ENCODE results near the gene IPP. TPM values are rescaled to one million over a fixed set of nuclear protein-coding genes. Genes with fewer than 3 reads are reported as not detected.

Gene IPP
- total RNA-seq, 4 donors from 2014 or later = 1.2 to 25.6 (median 13.6) TPM

DNA sequence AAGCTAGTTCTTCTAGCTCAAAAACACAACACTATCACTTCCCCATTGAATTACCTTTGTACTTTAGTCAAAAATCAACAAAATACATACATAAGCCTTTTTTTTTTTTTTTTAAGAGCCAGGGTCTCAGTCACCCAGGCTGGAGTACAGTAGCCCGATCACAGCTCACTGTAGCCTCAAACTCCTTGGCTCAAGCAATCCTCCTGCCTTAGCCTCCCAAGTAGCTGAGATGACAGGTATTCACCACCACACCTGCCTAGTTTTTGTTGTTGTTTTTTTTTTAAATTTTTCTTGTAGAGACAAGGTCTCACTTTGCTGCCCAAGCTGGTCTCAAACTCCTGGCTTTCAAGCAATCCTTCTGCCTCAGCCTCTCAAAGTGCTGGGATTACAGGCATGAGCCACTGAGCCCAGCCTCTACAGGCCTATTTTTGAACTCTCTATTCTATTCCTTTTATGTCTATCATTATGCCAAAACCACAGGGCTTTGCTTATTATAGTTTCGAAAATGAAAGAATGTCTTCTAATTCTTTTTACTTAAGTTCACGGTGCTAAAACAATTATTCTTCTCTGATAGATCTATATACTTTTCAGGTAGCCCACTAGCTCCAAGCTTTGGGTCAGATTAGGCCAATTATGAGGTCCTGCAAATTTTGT lies 93.8 kb downstream of the IPP start:
- no peak for TF ChIP-seq CTCF (IDR thresholded peaks at IDR 0.05)
- TF ChIP-seq POLR2A (IDR thresholded peaks at IDR 0.05) = no peak
- Histone ChIP-seq H3K36me3 (no peaks in the 10 kb centered on the region), H3K4me3 (no peak overlapping the region), H3K27ac (no peak overlapping the region), H3K4me1 (no peaks in the 10 kb centered on the region), H3K9me3 (no peaks in the 10 kb centered on the region), H3K27me3 (no peaks in the 10 kb centered on the region)
- DNase-seq = no peak
- intact Hi-C loops (cut with DNase I; ENCODE audit: low total_unique reads) = no loop called here

GRCh38 chr1:45654540-45655280 lies 95.7 kb downstream of the IPP start:
- Histone ChIP-seq H3K4me3 (no peak overlapping the region), H3K36me3 (no peaks in the 10 kb centered on the region), H3K9me3 (no peaks in the 10 kb centered on the region), H3K4me1 (no peaks in the 10 kb centered on the region), H3K27ac (no peak overlapping the region), H3K27me3 (no peaks in the 10 kb centered on the region)
- TF ChIP-seq POLR2A (IDR thresholded peaks at IDR 0.05) = no peak
- no peak for TF ChIP-seq CTCF (IDR thresholded peaks at IDR 0.05)
- no peak for DNase-seq
- intact Hi-C loops (cut with DNase I; ENCODE audit: low total_unique reads) = no loop called here

Other genes with a start within 250 kb of the IPP start
- 100 to 1,000 TPM; 189 to 253 (median 202) TPM for gene PRDX1, start 228.8 kb downstream of the IPP start, total RNA-seq
- 100 to 1,000 TPM in 2 of 4 donors, 10 to 100 TPM in 2; 75.3 to 162 (median 106) TPM for gene AKR1A1, start 199.8 kb downstream of the IPP start, total RNA-seq
- gene NASP, start 166.6 kb downstream of the IPP start, total RNA-seq = 100 to 1,000 TPM in 2 of 4 donors, 10 to 100 TPM in 2; 40.2 to 125 (median 81.0) TPM
- gene CCDC17, start 126.6 kb downstream of the IPP start, total RNA-seq = 1 to 10 TPM in 3 of 4 donors, not detected in 1; 1.3 to 3.3 (median 3.2) TPM
- 100 to 1,000 TPM in 2 of 4 donors, 10 to 100 TPM in 2; 61.2 to 136 (median 109) TPM for gene GPBP1L1, start 64.1 kb downstream of the IPP start, total RNA-seq
- gene TMEM69, start 62.5 kb downstream of the IPP start, total RNA-seq = 10 to 100 TPM; 10.4 to 17.4 (median 13.6) TPM
- 10 to 100 TPM; 12.8 to 52.1 (median 36.3) TPM for gene MAST2, start 53.0 kb upstream of the IPP start, total RNA-seq